IMR-90 (cell line): ENCODE results near the gene CIT.

Experiments
- FOS ChIP-seq: fragments of 150-350 bp; IDR thresholded peaks from 2 replicates; pipeline ENCODE4 v1.6.1; 2016; ENCODE audit warnings: low read depth, low read length
- POLR2A ChIP-seq: IDR thresholded peaks from 2 replicates; pipeline ENCODE4 v1.6.1; 2012; ENCODE audit warnings: mild to moderate bottlenecking, low read depth, low read length
- RAD21 ChIP-seq: IDR thresholded peaks from 2 replicates; pipeline ENCODE4 v1.6.1; 2012; ENCODE audit warnings: low read length, improper control_type of control experiment
- TF ChIP-seq, protein P1 (sequence below): fragments of 150-350 bp; IDR thresholded peaks from 2 replicates; pipeline ENCODE4 v1.6.1; 2016; ENCODE audit warnings: low read depth, mild to moderate bottlenecking, low read length, moderate library complexity, borderline replicate concordance
- TF ChIP-seq, protein P2 (sequence below): conservative IDR thresholded peaks from 2 replicates; pipeline ENCODE4 v1.5.1; 2012; ENCODE audit warnings: mild to moderate bottlenecking, low read depth, low read length, improper control_type of control experiment

DNA sequence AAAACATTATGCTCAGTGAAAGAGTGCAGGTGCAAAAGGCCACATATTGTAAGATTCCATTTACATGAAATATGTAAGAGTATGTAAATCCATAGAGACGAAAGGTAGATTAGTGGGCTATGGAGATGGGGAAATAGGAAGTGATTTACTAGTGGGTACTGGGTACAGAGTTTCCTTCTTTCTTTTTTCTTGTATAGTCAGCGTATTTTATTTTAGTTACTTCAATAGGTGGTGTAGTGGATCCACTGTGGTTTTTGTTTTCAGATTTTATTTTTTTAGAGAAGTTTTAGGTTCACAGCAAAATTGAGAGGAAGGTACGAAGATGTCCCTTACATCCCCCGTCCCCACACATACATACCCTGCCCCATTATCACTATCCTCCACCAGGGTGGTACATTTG, 6.1 kb upstream of the CIT start:
- TF ChIP-seq FOS = no peak
- TF ChIP-seq, protein P1, sequence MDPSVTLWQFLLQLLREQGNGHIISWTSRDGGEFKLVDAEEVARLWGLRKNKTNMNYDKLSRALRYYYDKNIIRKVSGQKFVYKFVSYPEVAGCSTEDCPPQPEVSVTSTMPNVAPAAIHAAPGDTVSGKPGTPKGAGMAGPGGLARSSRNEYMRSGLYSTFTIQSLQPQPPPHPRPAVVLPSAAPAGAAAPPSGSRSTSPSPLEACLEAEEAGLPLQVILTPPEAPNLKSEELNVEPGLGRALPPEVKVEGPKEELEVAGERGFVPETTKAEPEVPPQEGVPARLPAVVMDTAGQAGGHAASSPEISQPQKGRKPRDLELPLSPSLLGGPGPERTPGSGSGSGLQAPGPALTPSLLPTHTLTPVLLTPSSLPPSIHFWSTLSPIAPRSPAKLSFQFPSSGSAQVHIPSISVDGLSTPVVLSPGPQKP = no peak
- TF ChIP-seq, protein P2, sequence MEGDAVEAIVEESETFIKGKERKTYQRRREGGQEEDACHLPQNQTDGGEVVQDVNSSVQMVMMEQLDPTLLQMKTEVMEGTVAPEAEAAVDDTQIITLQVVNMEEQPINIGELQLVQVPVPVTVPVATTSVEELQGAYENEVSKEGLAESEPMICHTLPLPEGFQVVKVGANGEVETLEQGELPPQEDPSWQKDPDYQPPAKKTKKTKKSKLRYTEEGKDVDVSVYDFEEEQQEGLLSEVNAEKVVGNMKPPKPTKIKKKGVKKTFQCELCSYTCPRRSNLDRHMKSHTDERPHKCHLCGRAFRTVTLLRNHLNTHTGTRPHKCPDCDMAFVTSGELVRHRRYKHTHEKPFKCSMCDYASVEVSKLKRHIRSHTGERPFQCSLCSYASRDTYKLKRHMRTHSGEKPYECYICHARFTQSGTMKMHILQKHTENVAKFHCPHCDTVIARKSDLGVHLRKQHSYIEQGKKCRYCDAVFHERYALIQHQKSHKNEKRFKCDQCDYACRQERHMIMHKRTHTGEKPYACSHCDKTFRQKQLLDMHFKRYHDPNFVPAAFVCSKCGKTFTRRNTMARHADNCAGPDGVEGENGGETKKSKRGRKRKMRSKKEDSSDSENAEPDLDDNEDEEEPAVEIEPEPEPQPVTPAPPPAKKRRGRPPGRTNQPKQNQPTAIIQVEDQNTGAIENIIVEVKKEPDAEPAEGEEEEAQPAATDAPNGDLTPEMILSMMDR = no peak
- no peak for TF ChIP-seq POLR2A
- TF ChIP-seq RAD21 = no peak
